DOHH2 (cell line): ENCODE data around the gene MLANA.

Experiments used
- H3F3A ChIP-seq: fragments of 200-600 bp; sonication (generic), shearing (Covaris generic); 2 replicates; pipeline ENCODE4 v1.6.0; 2016; ENCODE audit warnings: antibody characterized with exemption, mild to moderate bottlenecking; ENCODE audit not compliant: control insufficient read depth, insufficient read depth
- H3K27ac ChIP-seq: fragments of 200-600 bp; sonication (generic); 2 replicates; pipeline ENCODE4 v1.5.1; 2014; ENCODE audit warnings: low read depth, mild to moderate bottlenecking, low read length, moderate library complexity
- H3K27me3 ChIP-seq: fragments of 200-600 bp; sonication (generic); 2 replicates; pipeline ENCODE4 v1.6.1; 2014; ENCODE audit warnings: mild to moderate bottlenecking, low read length, mixed read lengths; ENCODE audit not compliant: control insufficient read depth
- H3K36me3 ChIP-seq: fragments of 200-600 bp; sonication (generic); 2 replicates; pipeline ENCODE4 v1.6.1; 2014; ENCODE audit warnings: mild to moderate bottlenecking, low read length, moderate library complexity, mixed read lengths; ENCODE audit not compliant: control insufficient read depth
- H3K4me1 ChIP-seq: fragments of 200-600 bp; sonication (generic); 2 replicates; pipeline ENCODE4 v1.6.1; 2014; ENCODE audit warnings: mild to moderate bottlenecking, low read length, mixed read lengths; ENCODE audit not compliant: control insufficient read depth
- H3K4me2 ChIP-seq: fragments of 200-600 bp; sonication (generic); 2 replicates; pipeline ENCODE4 v1.6.0; 2014; ENCODE audit warnings: mild to moderate bottlenecking, low read length, moderate library complexity
- H3K4me3 ChIP-seq: fragments of 200-600 bp; sonication (generic); 2 replicates; pipeline ENCODE4 v1.5.1; 2014; ENCODE audit warnings: mild to moderate bottlenecking, low read length, mixed read lengths
- H3K79me2 ChIP-seq: fragments of 200-600 bp; sonication (generic); 2 replicates; pipeline ENCODE4 v1.6.1; 2014; ENCODE audit warnings: mild to moderate bottlenecking, low read length, mixed read lengths; ENCODE audit not compliant: control insufficient read depth
- H3K9me2 ChIP-seq: fragments of 200-600 bp; sonication (generic); replicated peaks from 2 replicates; pipeline ENCODE4 v1.6.1; 2014; ENCODE audit warnings: mild to moderate bottlenecking, low read length, mixed read lengths; ENCODE audit not compliant: control insufficient read depth
- H3K9me3 ChIP-seq: fragments of 200-600 bp; sonication (generic); 2 replicates; pipeline ENCODE4 v1.6.1; 2014; ENCODE audit warnings: antibody characterized with exemption, low read length, mixed read lengths; ENCODE audit not compliant: control insufficient read depth, insufficient read depth
- H4K20me1 ChIP-seq: fragments of 200-600 bp; sonication (generic); 2 replicates; pipeline ENCODE4 v1.6.0; 2014; ENCODE audit warnings: low read depth, mild to moderate bottlenecking, antibody characterized with exemption, low read length, moderate library complexity; ENCODE audit not compliant: control insufficient read depth, insufficient read depth
- CTCF ChIP-seq: fragments of 200-600 bp; sonication (generic); IDR thresholded peaks from one replicate; pipeline ENCODE4 v1.5.1; 2014; ENCODE audit warnings: antibody characterized with exemption, mild to moderate bottlenecking, low read depth, low read length; ENCODE audit not compliant: poor library complexity, severe bottlenecking
- EZH2phosphoT487 ChIP-seq: fragments of 200-600 bp; sonication (generic); IDR thresholded peaks from 2 replicates; pipeline ENCODE4 v1.6.1; 2017; ENCODE audit warnings: borderline replicate concordance, mild to moderate bottlenecking, antibody characterized with exemption, low read length, moderate library complexity, mixed read lengths

MLANA gene

GRCh38 chr9:5957166-5957565, 66.5 kb downstream of the MLANA start:
- Histone ChIP-seq H3K4me3 (no peak overlapping the region), H3K79me2 (no peaks in the 10 kb centered on the region), H3K9me2 (no peaks in the 10 kb centered on the region), H3K9me3 (no peaks in the 10 kb centered on the region), H4K20me1 (no peaks in the 10 kb centered on the region), H3K4me2 (no peak overlapping the region), H3K36me3 (no peaks in the 10 kb centered on the region), H3F3A (no peaks in the 10 kb centered on the region), H3K27ac (no peak overlapping the region), H3K4me1 (peaks cover 4% of the 10 kb centered on the region), H3K27me3 (no peaks in the 10 kb centered on the region)
- TF ChIP-seq CTCF (no peak), EZH2phosphoT487 (no peak)

- H3K27ac ChIP-seq = no peak overlapping the region
- no peaks in the 10 kb centered on the region for H3K79me2 ChIP-seq
- H3K4me2 ChIP-seq = no peak overlapping the region
- no peak for TF ChIP-seq CTCF
- peaks cover 4% of the 10 kb centered on the region for H3K4me1 ChIP-seq
- H3K27me3 ChIP-seq = no peaks in the 10 kb centered on the region
- H3K9me3 ChIP-seq = no peaks in the 10 kb centered on the region
- H4K20me1 ChIP-seq = no peaks in the 10 kb centered on the region
- no peaks in the 10 kb centered on the region for H3F3A ChIP-seq
- no peak overlapping the region for H3K4me3 ChIP-seq
- no peaks in the 10 kb centered on the region for H3K36me3 ChIP-seq
- no peaks in the 10 kb centered on the region for H3K9me2 ChIP-seq
These were observed 67.6 kb downstream of the MLANA start for GRCh38 chr9:5958273-5958672.
